IPS-15b (cell line): Measurements from ENCODE around the gene ZNF776.

Source experiments
- H3K27me3 ChIP-seq: one replicate; pipeline ENCODE4 v1.6.1; 2013; ENCODE audit warnings: low read length; ENCODE audit not compliant: control insufficient read depth, insufficient read depth
- H3K36me3 ChIP-seq: one replicate; pipeline ENCODE4 v1.6.1; 2013; ENCODE audit warnings: low read length; ENCODE audit not compliant: control insufficient read depth, insufficient read depth
- H3K4me1 ChIP-seq: one replicate; pipeline ENCODE4 v1.6.1; 2013; ENCODE audit warnings: mild to moderate bottlenecking, low read length; ENCODE audit not compliant: control insufficient read depth, insufficient read depth
- H3K4me3 ChIP-seq: one replicate; pipeline ENCODE4 v1.5.1; 2013; ENCODE audit warnings: low read depth, low read length
- H3K9ac ChIP-seq: one replicate; pipeline ENCODE4 v1.6.1; 2013; ENCODE audit warnings: low read depth, mild to moderate bottlenecking, low read length
- H3K9me3 ChIP-seq: one replicate; pipeline ENCODE4 v1.6.1; 2013; ENCODE audit warnings: mild to moderate bottlenecking, low read length; ENCODE audit not compliant: control insufficient read depth, insufficient read depth

ZNF776 gene

DNA sequence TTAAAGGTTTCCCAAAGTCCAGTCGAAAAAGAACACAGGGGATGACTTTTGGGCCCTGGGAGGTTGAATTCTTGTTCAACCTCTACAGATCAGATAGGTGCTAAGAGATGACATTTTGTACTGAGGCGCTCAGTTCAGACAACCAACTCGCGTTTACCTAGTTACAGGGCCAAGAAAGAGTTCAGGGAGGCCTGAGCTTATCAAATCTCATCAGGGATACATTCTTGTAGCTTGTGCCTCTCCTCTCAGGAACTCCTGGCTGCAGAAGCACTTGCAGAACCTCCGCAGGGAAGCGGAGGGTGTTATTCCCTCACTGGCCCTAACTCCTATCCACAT lies 825 bp downstream of the ZNF776 start:
- H3K4me3 ChIP-seq, result peak overlapping the region; percentile 99
- H3K36me3 ChIP-seq, result peaks cover 13% of the 10 kb centered on the region
- H3K27me3 ChIP-seq, result no peaks in the 10 kb centered on the region
- H3K9ac ChIP-seq, result peak overlapping the region; percentile 92
- no peaks in the 10 kb centered on the region for H3K9me3 ChIP-seq
- peaks cover 3% of the 10 kb centered on the region for H3K4me1 ChIP-seq

DNA sequence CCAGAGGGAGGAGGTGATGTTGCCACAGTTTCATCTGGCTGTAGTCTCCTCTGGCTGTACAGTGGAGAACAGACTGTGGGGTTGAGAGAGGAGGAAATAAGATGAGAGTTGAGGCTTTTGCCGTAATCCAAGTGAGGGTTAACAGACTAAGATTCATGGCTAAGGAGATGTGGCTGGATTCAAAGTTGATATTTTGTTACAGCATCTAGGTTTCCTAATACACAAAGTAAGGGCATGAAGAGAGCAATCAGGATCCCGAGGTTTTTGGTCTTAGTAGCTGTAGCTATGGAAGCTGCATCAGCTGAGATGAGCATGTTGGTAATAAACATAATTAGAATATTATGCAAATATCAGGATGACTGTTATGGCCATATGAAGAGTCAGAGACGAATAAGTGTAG lies 1.4 kb downstream of the ZNF776 start:
- Histone ChIP-seq H3K4me3 (peak overlapping the region; percentile 14), H3K4me1 (peaks cover 3% of the 10 kb centered on the region), H3K27me3 (no peaks in the 10 kb centered on the region), H3K36me3 (peaks cover 19% of the 10 kb centered on the region), H3K9ac (no peak overlapping the region), H3K9me3 (no peaks in the 10 kb centered on the region)

DNA sequence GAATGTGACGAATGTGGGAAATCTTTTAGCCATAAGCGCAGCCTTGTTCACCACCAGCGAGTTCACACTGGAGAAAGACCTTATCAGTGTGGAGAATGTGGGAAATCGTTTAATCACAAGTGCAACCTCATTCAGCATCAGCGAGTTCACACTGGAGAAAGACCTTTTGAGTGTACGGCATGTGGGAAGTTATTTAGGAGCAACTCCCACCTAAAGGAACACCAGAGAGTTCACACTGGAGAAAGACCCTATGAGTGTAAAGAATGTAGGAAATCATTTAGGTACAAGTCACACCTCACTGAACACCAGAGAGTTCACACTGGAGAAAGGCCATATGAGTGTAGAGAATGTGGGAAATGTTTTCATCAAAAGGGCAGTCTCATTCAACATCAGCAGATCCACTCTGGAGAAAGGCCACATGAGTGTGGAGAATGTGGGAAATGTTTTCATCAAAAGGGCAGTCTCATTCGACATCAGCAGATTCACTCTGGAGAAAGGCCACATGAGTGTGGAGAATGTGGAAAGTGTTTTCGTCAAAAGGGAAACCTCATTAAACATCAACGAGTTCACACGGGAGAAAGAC lies 7.6 kb downstream of the ZNF776 start:
- Histone ChIP-seq H3K4me1 (no peaks in the 10 kb centered on the region), H3K9ac (no peak overlapping the region), H3K27me3 (no peaks in the 10 kb centered on the region), H3K4me3 (no peak overlapping the region), H3K9me3 (no peaks in the 10 kb centered on the region), H3K36me3 (peaks cover 48% of the 10 kb centered on the region)

GRCh38 chr19:57755031-57755430 lies 8.4 kb downstream of the ZNF776 start:
- Histone ChIP-seq H3K27me3 (no peaks in the 10 kb centered on the region), H3K36me3 (peaks cover 50% of the 10 kb centered on the region), H3K9me3 (no peaks in the 10 kb centered on the region), H3K9ac (no peak overlapping the region), H3K4me3 (no peak overlapping the region), H3K4me1 (no peaks in the 10 kb centered on the region)

- Histone ChIP-seq H3K4me3 (no peak overlapping the region), H3K36me3 (peaks cover 32% of the 10 kb centered on the region), H3K9ac (no peak overlapping the region), H3K9me3 (no peaks in the 10 kb centered on the region), H3K4me1 (no peaks in the 10 kb centered on the region), H3K27me3 (no peaks in the 10 kb centered on the region)
Observed at GRCh38 chr19:57757941-57758340, 11.3 kb downstream of the ZNF776 start.

- H3K27me3 ChIP-seq, result no peaks in the 10 kb centered on the region
- no peak overlapping the region for H3K4me3 ChIP-seq
- H3K9me3 ChIP-seq, result no peaks in the 10 kb centered on the region
- H3K36me3 ChIP-seq, result peaks cover 21% of the 10 kb centered on the region
- H3K4me1 ChIP-seq, result no peaks in the 10 kb centered on the region
- H3K9ac ChIP-seq, result no peak overlapping the region
Observed at GRCh38 chr19:57759096-57759495, 12.5 kb downstream of the ZNF776 start.

GRCh38 chr19:57769345-57770131 lies 22.9 kb downstream of the ZNF776 start, which contains the start of gene ZNF586:
Gene ZNF586, plus strand, starts transcription at chr19:57769676. Its CDS starts 167 bp downstream, at chr19:57769843.
- no peaks in the 10 kb centered on the region for H3K27me3 ChIP-seq
- H3K4me3 ChIP-seq, result peak within 1 kb of the TSS; percentile 80
- H3K36me3 ChIP-seq, result peaks cover 4% of the 10 kb centered on the region
- no peaks in the 10 kb centered on the region for H3K9me3 ChIP-seq
- peak within 1 kb of the TSS; percentile 60 for H3K9ac ChIP-seq
- H3K4me1 ChIP-seq, result no peaks in the 10 kb centered on the region

DNA sequence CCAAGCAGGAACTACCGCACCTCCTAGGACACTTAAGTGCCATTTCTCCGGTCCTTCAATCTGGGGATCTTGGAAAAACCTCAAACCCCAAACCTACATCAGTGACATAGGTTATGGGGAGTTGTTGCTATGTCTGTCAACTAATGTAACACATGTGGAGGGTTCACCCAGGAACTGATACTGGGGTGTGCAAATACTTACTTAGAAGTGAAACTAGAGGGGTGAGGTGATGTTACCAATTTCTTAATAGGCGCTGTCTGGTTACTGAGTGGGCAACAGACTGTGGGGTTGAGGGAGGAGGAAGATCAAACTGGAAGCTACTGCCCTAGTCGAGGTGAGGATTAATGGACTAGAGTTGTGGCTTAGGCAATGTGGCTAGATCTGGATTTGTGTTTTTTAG lies 24.8 kb downstream of the ZNF776 start:
- Histone ChIP-seq H3K9me3 (no peaks in the 10 kb centered on the region), H3K36me3 (peaks cover 4% of the 10 kb centered on the region), H3K4me3 (no peak overlapping the region), H3K4me1 (no peaks in the 10 kb centered on the region), H3K9ac (no peak overlapping the region), H3K27me3 (no peaks in the 10 kb centered on the region)

DNA sequence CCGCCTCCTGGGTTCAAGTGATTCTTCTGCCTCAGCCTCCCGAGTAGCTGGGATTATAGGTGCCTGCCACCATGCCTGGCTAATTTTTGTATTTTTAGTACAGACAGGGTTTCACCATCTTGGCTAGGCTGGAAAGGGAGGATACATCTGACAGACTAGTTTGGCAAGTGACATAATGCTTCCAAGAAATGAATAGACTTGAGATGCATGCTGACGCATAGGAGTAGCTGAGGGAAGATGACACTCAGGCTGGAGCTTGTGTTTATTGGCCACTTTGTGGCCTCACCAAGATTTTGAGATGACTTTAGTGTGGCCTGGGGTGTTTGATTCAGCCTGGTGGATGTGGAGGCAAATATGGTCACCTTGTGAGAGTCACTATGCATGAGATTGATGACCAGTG lies 26.9 kb downstream of the ZNF776 start:
- Histone ChIP-seq H3K4me3 (no peak overlapping the region), H3K36me3 (peaks cover 6% of the 10 kb centered on the region), H3K27me3 (no peaks in the 10 kb centered on the region), H3K4me1 (no peaks in the 10 kb centered on the region), H3K9me3 (no peaks in the 10 kb centered on the region), H3K9ac (no peak overlapping the region)

DNA sequence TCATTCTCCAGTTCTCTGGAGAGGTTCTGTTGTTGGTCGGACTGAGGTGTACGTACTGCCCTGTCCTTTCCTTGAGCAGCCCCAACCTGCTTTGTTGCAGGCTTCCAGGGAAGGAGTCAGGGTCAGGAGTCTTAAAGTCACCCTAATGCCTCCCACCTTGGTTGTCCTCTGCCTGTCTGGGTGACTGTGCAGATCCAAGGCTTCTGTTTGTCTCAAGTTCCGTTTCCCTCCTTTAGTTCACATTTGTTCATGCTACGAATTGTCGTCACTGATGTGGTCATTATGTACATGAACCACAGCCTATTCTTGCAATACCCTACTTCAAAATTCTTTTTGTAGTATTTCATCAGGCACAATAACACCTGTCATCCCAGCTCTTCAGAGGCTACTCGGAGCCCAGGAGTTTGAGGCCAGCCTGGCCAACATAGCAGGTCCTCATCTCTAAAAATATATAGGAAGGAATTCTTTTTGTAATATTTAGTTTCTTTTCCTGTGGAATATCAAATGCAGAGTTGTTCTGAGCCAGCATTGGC lies 30.2 kb downstream of the ZNF776 start:
- Histone ChIP-seq H3K9me3 (peaks cover 2% of the 10 kb centered on the region), H3K27me3 (no peaks in the 10 kb centered on the region), H3K9ac (no peak overlapping the region), H3K4me1 (no peaks in the 10 kb centered on the region), H3K36me3 (peaks cover 12% of the 10 kb centered on the region), H3K4me3 (no peak overlapping the region)

DNA sequence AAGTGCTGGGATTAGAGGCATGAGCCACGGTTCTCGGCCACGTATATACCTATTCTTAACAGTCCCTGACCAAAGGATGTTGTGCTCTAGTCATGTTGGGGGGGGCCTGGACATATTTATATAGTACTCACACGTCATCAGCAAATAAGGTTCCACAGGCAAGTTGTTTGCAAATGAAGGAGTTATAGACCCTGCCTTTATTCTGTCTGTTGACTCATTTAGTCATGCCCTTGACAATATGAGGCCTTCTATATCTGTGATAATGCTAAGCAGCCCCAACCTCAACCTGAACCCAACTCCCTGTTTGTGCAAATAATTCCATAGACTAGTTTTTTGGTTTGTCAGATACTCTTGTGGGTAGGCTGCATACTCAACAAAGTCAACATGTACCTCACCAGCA lies 31.7 kb downstream of the ZNF776 start:
- H3K27me3 ChIP-seq, result no peaks in the 10 kb centered on the region
- peaks cover 12% of the 10 kb centered on the region for H3K36me3 ChIP-seq
- H3K9me3 ChIP-seq, result peaks cover 2% of the 10 kb centered on the region
- H3K4me1 ChIP-seq, result no peaks in the 10 kb centered on the region
- H3K4me3 ChIP-seq, result no peak overlapping the region
- H3K9ac ChIP-seq, result no peak overlapping the region

GRCh38 chr19:57779220-57779845 lies 32.7 kb downstream of the ZNF776 start:
- no peaks in the 10 kb centered on the region for H3K4me1 ChIP-seq
- no peak overlapping the region for H3K9ac ChIP-seq
- no peaks in the 10 kb centered on the region for H3K27me3 ChIP-seq
- H3K4me3 ChIP-seq, result no peak overlapping the region
- peaks cover 12% of the 10 kb centered on the region for H3K36me3 ChIP-seq
- peaks cover 2% of the 10 kb centered on the region for H3K9me3 ChIP-seq
